Mucosa of rectum (tissue), 2 donors: Measurements from ENCODE around the gene CTRB1.

ENCODE experiments used
- H3K27ac ChIP-seq, 2 donors: one replicate each; pipeline ENCODE4 v1.7.0; 2013; ENCODE audit warnings: inconsistent platforms in 2 of 2, low read depth in 2 of 2, low read length in 2 of 2
- H3K27me3 ChIP-seq, 2 donors: one replicate each; pipeline ENCODE4 v1.7.0; 2013; ENCODE audit warnings: low read length in 2 of 2; ENCODE audit not compliant: control insufficient read depth in 2 of 2, insufficient read depth in 2 of 2
- H3K36me3 ChIP-seq, 2 donors: one replicate each; pipeline ENCODE4 v1.7.0; 2013; ENCODE audit warnings: low read length in 2 of 2; ENCODE audit not compliant: control insufficient read depth in 2 of 2, insufficient read depth in 2 of 2
- H3K4me1 ChIP-seq, 2 donors: one replicate each; pipeline ENCODE4 v1.7.0; 2013; ENCODE audit warnings: low read length in 2 of 2, mild to moderate bottlenecking in 1 of 2; ENCODE audit not compliant: control insufficient read depth in 2 of 2, insufficient read depth in 2 of 2
- H3K4me3 ChIP-seq, 2 donors: one replicate each; pipeline ENCODE4 v1.7.0; 2013; ENCODE audit warnings: low read length in 2 of 2
- H3K9ac ChIP-seq, 2 donors: one replicate each; pipeline ENCODE4 v1.7.0; 2013; ENCODE audit warnings: low read length in 2 of 2, low read depth in 1 of 2, mild to moderate bottlenecking in 1 of 2
- H3K9me3 ChIP-seq, 2 donors: one replicate each; pipeline ENCODE4 v1.7.0; 2013; ENCODE audit warnings: low read length in 2 of 2; ENCODE audit not compliant: control insufficient read depth in 2 of 2
- donor health status: healthy.
- donor health status: Normal muscosa, but diverticular disease.

Gene CTRB1

GRCh38 chr16:75252946-75253911, 34.4 kb downstream of the CTRB1 start:
- H3K27me3 ChIP-seq, result peaks cover 0 to 3% of the 10 kb centered on the region in 2 donors
- H3K4me3 ChIP-seq, result no peak overlapping the region
- H3K27ac ChIP-seq, result peak overlapping the region; percentile 15 to 23
- no peaks in the 10 kb centered on the region for H3K36me3 ChIP-seq
- H3K9ac ChIP-seq, result no peak overlapping the region
- H3K9me3 ChIP-seq, result no peaks in the 10 kb centered on the region
- H3K4me1 ChIP-seq, result peaks cover 60 to 72% of the 10 kb centered on the region in 2 donors

DNA sequence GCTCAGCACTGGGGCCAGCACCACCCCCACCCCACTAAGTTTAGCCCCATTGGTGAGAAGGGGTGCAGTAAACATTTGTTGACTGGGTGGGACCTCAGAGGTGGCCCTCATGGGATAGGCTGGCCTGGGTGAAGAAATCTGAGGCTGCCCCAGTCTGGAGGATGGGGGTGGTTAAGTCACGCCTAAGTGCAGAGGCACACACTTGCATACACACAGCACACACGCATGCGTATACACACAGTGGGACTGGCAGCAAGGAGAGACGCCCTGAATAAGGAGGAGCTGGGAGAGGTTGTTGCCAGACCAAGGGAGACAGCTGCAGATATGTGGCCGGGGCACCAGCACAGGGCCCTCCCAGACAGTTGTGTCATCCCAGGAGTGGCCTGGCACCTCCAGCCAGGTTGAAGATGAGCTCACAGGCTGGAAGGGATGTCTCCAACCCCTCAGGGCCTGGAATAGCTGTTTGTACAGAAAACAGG, 35.6 kb downstream of the CTRB1 start:
- no peak overlapping the region for H3K4me3 ChIP-seq
- no peaks in the 10 kb centered on the region for H3K9me3 ChIP-seq
- peaks cover 0 to 3% of the 10 kb centered on the region in 2 donors for H3K27me3 ChIP-seq
- H3K4me1 ChIP-seq, result peaks cover 53 to 60% of the 10 kb centered on the region in 2 donors
- H3K27ac ChIP-seq, result peak overlapping the region; percentile 32 to 70
- no peaks in the 10 kb centered on the region for H3K36me3 ChIP-seq
- H3K9ac ChIP-seq, result no peak overlapping the region

GRCh38 chr16:75256059-75256571, 37.3 kb downstream of the CTRB1 start:
- Histone ChIP-seq H3K27ac (peak overlapping the region; percentile 28 to 32), H3K4me3 (no peak overlapping the region), H3K9me3 (no peaks in the 10 kb centered on the region), H3K4me1 (peaks cover 48 to 53% of the 10 kb centered on the region in 2 donors), H3K36me3 (no peaks in the 10 kb centered on the region), H3K27me3 (peaks cover 0 to 3% of the 10 kb centered on the region in 2 donors), H3K9ac (no peak overlapping the region)

- no peaks in the 10 kb centered on the region for H3K9me3 ChIP-seq
- H3K4me1 ChIP-seq, result peaks cover 51 to 59% of the 10 kb centered on the region in 2 donors
- H3K27me3 ChIP-seq, result peaks cover 0 to 3% of the 10 kb centered on the region in 2 donors
- H3K36me3 ChIP-seq, result no peaks in the 10 kb centered on the region
- H3K9ac ChIP-seq, result peak overlapping the region in 1 of 2 donors; percentile 51
- H3K27ac ChIP-seq, result peak overlapping the region; percentile 28 to 32
- peak overlapping the region in 1 of 2 donors; percentile 15 for H3K4me3 ChIP-seq
Observed at GRCh38 chr16:75256696-75257343, 38.0 kb downstream of the CTRB1 start.

GRCh38 chr16:75257886-75258806, 39.4 kb downstream of the CTRB1 start:
- no peaks in the 10 kb centered on the region for H3K27me3 ChIP-seq
- no peak overlapping the region for H3K9ac ChIP-seq
- H3K4me1 ChIP-seq, result peaks cover 52 to 59% of the 10 kb centered on the region in 2 donors
- no peaks in the 10 kb centered on the region for H3K9me3 ChIP-seq
- no peaks in the 10 kb centered on the region for H3K36me3 ChIP-seq
- no peak overlapping the region for H3K4me3 ChIP-seq
- no peak overlapping the region for H3K27ac ChIP-seq

DNA sequence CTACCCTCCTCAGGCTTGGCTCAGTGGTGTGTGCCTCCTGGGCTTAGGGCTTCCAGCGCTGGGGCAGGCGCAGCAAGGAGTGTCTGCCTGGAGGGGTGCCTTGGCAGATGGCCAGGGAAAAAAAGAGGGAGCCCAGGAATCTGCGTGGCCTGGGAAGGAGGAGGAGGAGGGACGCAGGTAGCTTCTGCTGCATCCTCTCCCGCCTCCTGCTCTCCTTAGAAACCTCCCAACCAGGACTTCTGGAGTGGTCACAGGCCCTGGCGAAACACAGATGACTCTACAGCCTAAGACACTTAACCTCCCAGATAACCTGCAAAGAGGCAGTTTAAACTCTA, 40.0 kb downstream of the CTRB1 start:
- H3K27me3 ChIP-seq, result no peaks in the 10 kb centered on the region
- H3K36me3 ChIP-seq, result no peaks in the 10 kb centered on the region
- no peak overlapping the region for H3K4me3 ChIP-seq
- H3K9ac ChIP-seq, result no peak overlapping the region
- H3K9me3 ChIP-seq, result no peaks in the 10 kb centered on the region
- no peak overlapping the region for H3K27ac ChIP-seq
- H3K4me1 ChIP-seq, result peaks cover 57 to 65% of the 10 kb centered on the region in 2 donors

- Histone ChIP-seq H3K27ac (peak overlapping the region in 1 of 2 donors; percentile 79), H3K4me1 (peaks cover 57 to 58% of the 10 kb centered on the region in 2 donors), H3K9ac (no peak overlapping the region), H3K9me3 (no peaks in the 10 kb centered on the region), H3K27me3 (peaks cover 0 to 5% of the 10 kb centered on the region in 2 donors), H3K36me3 (no peaks in the 10 kb centered on the region), H3K4me3 (no peak overlapping the region)
Observed at GRCh38 chr16:75260851-75261589, 42.2 kb downstream of the CTRB1 start.

GRCh38 chr16:75261590-75262078, 42.8 kb downstream of the CTRB1 start:
- Histone ChIP-seq H3K27ac (peak overlapping the region; percentile 67 to 79), H3K9ac (peak overlapping the region in 1 of 2 donors; percentile 16), H3K9me3 (no peaks in the 10 kb centered on the region), H3K4me1 (peaks cover 54 to 57% of the 10 kb centered on the region in 2 donors), H3K4me3 (peak overlapping the region in 1 of 2 donors; percentile 37), H3K27me3 (peaks cover 0 to 5% of the 10 kb centered on the region in 2 donors), H3K36me3 (no peaks in the 10 kb centered on the region)
